ENCODE results near the gene KNTC1.

KNTC1 gene

GRCh38 chr12:122523280-122523679 lies 3.8 kb upstream of the KNTC1 start (continued):
- TF ChIP-seq ZNF521 (tag by site-specific recombination; IDR thresholded peaks at IDR 0.05) (no peak), ZNF138 (tag by site-specific recombination; IDR thresholded peaks at IDR 0.05; ENCODE audit: borderline replicate concordance) (no peak), ZNF555 (tag by site-specific recombination; conservative IDR thresholded peaks at IDR 0.05) (no peak), ZNF768 (tag by site-specific recombination; IDR thresholded peaks at IDR 0.05) (no peak), KLF16 (tag by site-specific recombination; IDR thresholded peaks at IDR 0.05) (no peak), ZNF280D (tag by site-specific recombination; IDR thresholded peaks at IDR 0.05) (no peak), ZFP41 (tag by site-specific recombination; IDR thresholded peaks at IDR 0.05; ENCODE audit: borderline replicate concordance) (no peak), ZSCAN23 (tag by site-specific recombination; IDR thresholded peaks at IDR 0.05) (no peak), ZNF639 (tag by site-specific recombination; IDR thresholded peaks at IDR 0.05) (no peak), PRDM1 (tag by site-specific recombination; IDR thresholded peaks at IDR 0.05) (no peak), BCL6B (tag by site-specific recombination; IDR thresholded peaks at IDR 0.05) (no peak)

- POLR2A ChIA-PET, result no interaction called here
- no peak overlapping the region for H3K27ac ChIP-seq (ENCODE audit: extremely low read depth, low read depth, low read length)
Measured at GRCh38 chr12:122523846-122524718, 3.0 kb upstream of the KNTC1 start.

More at GRCh38 chr12:122523846-122524718, 3.0 kb upstream of the KNTC1 start:
- TF ChIP-seq PRDM1 (tag by site-specific recombination; IDR thresholded peaks at IDR 0.05), result peak; percentile 84
- TF ChIP-seq ZNF692 (tag by site-specific recombination; IDR thresholded peaks at IDR 0.05), result no peak
- peak; percentile 79 for TF ChIP-seq PRDM6 (tag by site-specific recombination; IDR thresholded peaks at IDR 0.05)
- no peak for TF ChIP-seq MYNN (tag by site-specific recombination; IDR thresholded peaks at IDR 0.05; ENCODE audit: borderline replicate concordance)
- TF ChIP-seq ZNF529 (tag by site-specific recombination; IDR thresholded peaks at IDR 0.05; ENCODE audit: insufficient replicate concordance), result no peak
- TF ChIP-seq ZNF354C (tag by site-specific recombination; IDR thresholded peaks at IDR 0.05; ENCODE audit: borderline replicate concordance, low read depth), result no peak
- TF ChIP-seq ZNF561 (tag by site-specific recombination; IDR thresholded peaks at IDR 0.05; ENCODE audit: borderline replicate concordance), result no peak
- TF ChIP-seq IKZF3 (tag by site-specific recombination; IDR thresholded peaks at IDR 0.05), result peak; percentile 31; the same call in 1 of the 2 replicates
- Histone ChIP-seq H3K4me1 (ENCODE audit: control insufficient read depth, insufficient read depth, low read length) (peaks cover 17% of the 10 kb centered on the region), H3K9me3 (ENCODE audit: control insufficient read depth, insufficient read depth, low read depth, low read length) (no peaks in the 10 kb centered on the region), H3K36me3 (ENCODE audit: control insufficient read depth in 2 of 2, insufficient read depth in 1 of 2, low read length in 2 of 2) (peaks cover 41 to 53% of the 10 kb centered on the region in 2 experiments), H3K4me3 (ENCODE audit: low read depth, low read length) (peak overlapping the region; percentile 58)
- CTCF ChIA-PET, result no interaction called here
